ENCODE results near the gene NFIA.

- TF ChIP-seq SETDB1 (IDR thresholded peaks at IDR 0.05; ENCODE audit: low read length) (no peak), CTCF (IDR thresholded peaks at IDR 0.05 in 2 of 3, conservative IDR thresholded peaks at IDR 0.05 in 1 of 3; ENCODE audit: insufficient read depth in 2 of 3, low read depth in 1 of 3, low read length in 3 of 3) (no peak), EZH2 (IDR thresholded peaks at IDR 0.05; ENCODE audit: borderline replicate concordance, low read depth, low read length) (no peak), POLR2AphosphoS5 (IDR thresholded peaks at IDR 0.05; ENCODE audit: control insufficient read depth, insufficient read depth, low read depth, low read length) (no peak), SP1 (CRISPR knock-in tag; IDR thresholded peaks at IDR 0.05) (no peak), FOXA3 (CRISPR knock-in tag; conservative IDR thresholded peaks at IDR 0.05 in 1 of 2, IDR thresholded peaks at IDR 0.05 in 1 of 2) (no peak), ATF3 (IDR thresholded peaks at IDR 0.05) (peak; percentile 63; the same call in 1 of the 2 replicates), ATF3 (CRISPR knock-in tag; conservative IDR thresholded peaks at IDR 0.05) (no peak), ATF1 (CRISPR knock-in tag; IDR thresholded peaks at IDR 0.05) (no peak), ATF1 (tag; IDR thresholded peaks at IDR 0.05) (no peak), NFRKB (IDR thresholded peaks at IDR 0.05; ENCODE audit: low read depth) (no peak), NELFE (IDR thresholded peaks at IDR 0.05; ENCODE audit: insufficient read depth, insufficient read length) (no peak), CHD4 (IDR thresholded peaks at IDR 0.05; ENCODE audit: insufficient read depth, insufficient replicate concordance, low read depth, low read length, poor library complexity, severe bottlenecking) (no peak), BRCA1 (IDR thresholded peaks at IDR 0.05) (no peak), BRCA1 (CRISPR knock-in tag; IDR thresholded peaks at IDR 0.05) (no peak)
- TF ChIP-seq, protein P1, sequence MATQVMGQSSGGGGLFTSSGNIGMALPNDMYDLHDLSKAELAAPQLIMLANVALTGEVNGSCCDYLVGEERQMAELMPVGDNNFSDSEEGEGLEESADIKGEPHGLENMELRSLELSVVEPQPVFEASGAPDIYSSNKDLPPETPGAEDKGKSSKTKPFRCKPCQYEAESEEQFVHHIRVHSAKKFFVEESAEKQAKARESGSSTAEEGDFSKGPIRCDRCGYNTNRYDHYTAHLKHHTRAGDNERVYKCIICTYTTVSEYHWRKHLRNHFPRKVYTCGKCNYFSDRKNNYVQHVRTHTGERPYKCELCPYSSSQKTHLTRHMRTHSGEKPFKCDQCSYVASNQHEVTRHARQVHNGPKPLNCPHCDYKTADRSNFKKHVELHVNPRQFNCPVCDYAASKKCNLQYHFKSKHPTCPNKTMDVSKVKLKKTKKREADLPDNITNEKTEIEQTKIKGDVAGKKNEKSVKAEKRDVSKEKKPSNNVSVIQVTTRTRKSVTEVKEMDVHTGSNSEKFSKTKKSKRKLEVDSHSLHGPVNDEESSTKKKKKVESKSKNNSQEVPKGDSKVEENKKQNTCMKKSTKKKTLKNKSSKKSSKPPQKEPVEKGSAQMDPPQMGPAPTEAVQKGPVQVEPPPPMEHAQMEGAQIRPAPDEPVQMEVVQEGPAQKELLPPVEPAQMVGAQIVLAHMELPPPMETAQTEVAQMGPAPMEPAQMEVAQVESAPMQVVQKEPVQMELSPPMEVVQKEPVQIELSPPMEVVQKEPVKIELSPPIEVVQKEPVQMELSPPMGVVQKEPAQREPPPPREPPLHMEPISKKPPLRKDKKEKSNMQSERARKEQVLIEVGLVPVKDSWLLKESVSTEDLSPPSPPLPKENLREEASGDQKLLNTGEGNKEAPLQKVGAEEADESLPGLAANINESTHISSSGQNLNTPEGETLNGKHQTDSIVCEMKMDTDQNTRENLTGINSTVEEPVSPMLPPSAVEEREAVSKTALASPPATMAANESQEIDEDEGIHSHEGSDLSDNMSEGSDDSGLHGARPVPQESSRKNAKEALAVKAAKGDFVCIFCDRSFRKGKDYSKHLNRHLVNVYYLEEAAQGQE (IDR thresholded peaks at IDR 0.05; ENCODE audit: borderline replicate concordance): no peak
- TF ChIP-seq, protein P1 (CRISPR knock-in tag; IDR thresholded peaks at IDR 0.05; ENCODE audit: low read depth): no peak
These were observed 359.4 kb downstream of the NFIA start for GRCh38 chr1:61441723-61442262.
